Measurements from ENCODE around the gene P2RX5. TPM values are rescaled to one million over a fixed set of nuclear protein-coding genes. Genes with fewer than 3 reads are reported as not detected.

Gene P2RX5
- total RNA-seq, 1 experiment from 2014 or later = 8.8 TPM

DNA sequence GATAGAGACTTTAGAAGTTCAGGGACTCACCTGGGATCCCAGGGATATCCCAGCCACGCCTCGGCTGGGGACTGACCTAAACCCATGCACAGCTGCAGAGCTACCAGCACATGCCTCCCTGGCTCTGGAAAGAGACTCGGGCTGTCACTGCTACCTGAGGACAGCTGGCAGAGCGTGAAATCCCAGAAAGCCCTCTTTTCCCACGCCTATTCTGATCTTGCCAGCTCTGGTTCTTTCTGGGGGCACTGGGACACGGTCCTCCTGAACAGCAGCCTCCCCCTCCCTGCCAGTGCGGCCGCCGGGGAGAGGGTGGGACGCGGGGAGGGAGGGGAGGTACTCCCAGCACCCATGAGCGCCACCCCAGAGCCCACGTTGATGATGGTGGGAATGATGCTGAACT is 10.8 kb downstream of the P2RX5 start:
- Mint-ChIP-seq H3K9me3 (no peaks in the 10 kb centered on the region), H3K4me1 (0 out of 2 replicates have a peak, but pooled peaks cover 6% of the 10 kb centered on the region), H3K36me3 (no peaks in the 10 kb centered on the region), H3K27me3 (ENCODE audit: low read depth) (no peaks in the 10 kb centered on the region; the same call in none of the 2 replicates), H3K27ac (no peak overlapping the region), H3K4me3 (no peak overlapping the region)
- TF ChIP-seq ZNF512 (CRISPR knock-in tag; IDR thresholded peaks at IDR 0.05; ENCODE audit: borderline replicate concordance) = no peak
- TF ChIP-seq, protein P1, sequence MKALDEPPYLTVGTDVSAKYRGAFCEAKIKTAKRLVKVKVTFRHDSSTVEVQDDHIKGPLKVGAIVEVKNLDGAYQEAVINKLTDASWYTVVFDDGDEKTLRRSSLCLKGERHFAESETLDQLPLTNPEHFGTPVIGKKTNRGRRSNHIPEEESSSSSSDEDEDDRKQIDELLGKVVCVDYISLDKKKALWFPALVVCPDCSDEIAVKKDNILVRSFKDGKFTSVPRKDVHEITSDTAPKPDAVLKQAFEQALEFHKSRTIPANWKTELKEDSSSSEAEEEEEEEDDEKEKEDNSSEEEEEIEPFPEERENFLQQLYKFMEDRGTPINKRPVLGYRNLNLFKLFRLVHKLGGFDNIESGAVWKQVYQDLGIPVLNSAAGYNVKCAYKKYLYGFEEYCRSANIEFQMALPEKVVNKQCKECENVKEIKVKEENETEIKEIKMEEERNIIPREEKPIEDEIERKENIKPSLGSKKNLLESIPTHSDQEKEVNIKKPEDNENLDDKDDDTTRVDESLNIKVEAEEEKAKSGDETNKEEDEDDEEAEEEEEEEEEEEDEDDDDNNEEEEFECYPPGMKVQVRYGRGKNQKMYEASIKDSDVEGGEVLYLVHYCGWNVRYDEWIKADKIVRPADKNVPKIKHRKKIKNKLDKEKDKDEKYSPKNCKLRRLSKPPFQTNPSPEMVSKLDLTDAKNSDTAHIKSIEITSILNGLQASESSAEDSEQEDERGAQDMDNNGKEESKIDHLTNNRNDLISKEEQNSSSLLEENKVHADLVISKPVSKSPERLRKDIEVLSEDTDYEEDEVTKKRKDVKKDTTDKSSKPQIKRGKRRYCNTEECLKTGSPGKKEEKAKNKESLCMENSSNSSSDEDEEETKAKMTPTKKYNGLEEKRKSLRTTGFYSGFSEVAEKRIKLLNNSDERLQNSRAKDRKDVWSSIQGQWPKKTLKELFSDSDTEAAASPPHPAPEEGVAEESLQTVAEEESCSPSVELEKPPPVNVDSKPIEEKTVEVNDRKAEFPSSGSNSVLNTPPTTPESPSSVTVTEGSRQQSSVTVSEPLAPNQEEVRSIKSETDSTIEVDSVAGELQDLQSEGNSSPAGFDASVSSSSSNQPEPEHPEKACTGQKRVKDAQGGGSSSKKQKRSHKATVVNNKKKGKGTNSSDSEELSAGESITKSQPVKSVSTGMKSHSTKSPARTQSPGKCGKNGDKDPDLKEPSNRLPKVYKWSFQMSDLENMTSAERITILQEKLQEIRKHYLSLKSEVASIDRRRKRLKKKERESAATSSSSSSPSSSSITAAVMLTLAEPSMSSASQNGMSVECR (CRISPR knock-in tag; IDR thresholded peaks at IDR 0.05; ENCODE audit: borderline replicate concordance) = no peak
- TF ChIP-seq, protein P2, sequence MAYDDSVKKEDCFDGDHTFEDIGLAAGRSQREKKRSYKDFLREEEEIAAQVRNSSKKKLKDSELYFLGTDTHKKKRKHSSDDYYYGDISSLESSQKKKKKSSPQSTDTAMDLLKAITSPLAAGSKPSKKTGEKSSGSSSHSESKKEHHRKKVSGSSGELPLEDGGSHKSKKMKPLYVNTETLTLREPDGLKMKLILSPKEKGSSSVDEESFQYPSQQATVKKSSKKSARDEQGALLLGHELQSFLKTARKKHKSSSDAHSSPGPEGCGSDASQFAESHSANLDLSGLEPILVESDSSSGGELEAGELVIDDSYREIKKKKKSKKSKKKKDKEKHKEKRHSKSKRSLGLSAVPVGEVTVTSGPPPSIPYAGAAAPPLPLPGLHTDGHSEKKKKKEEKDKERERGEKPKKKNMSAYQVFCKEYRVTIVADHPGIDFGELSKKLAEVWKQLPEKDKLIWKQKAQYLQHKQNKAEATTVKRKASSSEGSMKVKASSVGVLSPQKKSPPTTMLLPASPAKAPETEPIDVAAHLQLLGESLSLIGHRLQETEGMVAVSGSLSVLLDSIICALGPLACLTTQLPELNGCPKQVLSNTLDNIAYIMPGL (CRISPR knock-in tag; IDR thresholded peaks at IDR 0.05) = no peak
- TF ChIP-seq AFF4 (CRISPR knock-in tag; IDR thresholded peaks at IDR 0.05; ENCODE audit: borderline replicate concordance) = no peak
- TF ChIP-seq TP53 (CRISPR knock-in tag; IDR thresholded peaks at IDR 0.05) = no peak
- TF ChIP-seq NFYB (CRISPR knock-in tag; conservative IDR thresholded peaks at IDR 0.05; ENCODE audit: low read depth) = no peak
- TF ChIP-seq NFATC4 (CRISPR knock-in tag; IDR thresholded peaks at IDR 0.05) = no peak
- no peak for TF ChIP-seq CDX4 (CRISPR knock-in tag; IDR thresholded peaks at IDR 0.05; ENCODE audit: borderline replicate concordance)
- TF ChIP-seq, protein P3, sequence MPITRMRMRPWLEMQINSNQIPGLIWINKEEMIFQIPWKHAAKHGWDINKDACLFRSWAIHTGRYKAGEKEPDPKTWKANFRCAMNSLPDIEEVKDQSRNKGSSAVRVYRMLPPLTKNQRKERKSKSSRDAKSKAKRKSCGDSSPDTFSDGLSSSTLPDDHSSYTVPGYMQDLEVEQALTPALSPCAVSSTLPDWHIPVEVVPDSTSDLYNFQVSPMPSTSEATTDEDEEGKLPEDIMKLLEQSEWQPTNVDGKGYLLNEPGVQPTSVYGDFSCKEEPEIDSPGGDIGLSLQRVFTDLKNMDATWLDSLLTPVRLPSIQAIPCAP (CRISPR knock-in tag; IDR thresholded peaks at IDR 0.05) = no peak
- no peak for TF ChIP-seq CREM (CRISPR knock-in tag; IDR thresholded peaks at IDR 0.05)
- TF ChIP-seq, protein P4, sequence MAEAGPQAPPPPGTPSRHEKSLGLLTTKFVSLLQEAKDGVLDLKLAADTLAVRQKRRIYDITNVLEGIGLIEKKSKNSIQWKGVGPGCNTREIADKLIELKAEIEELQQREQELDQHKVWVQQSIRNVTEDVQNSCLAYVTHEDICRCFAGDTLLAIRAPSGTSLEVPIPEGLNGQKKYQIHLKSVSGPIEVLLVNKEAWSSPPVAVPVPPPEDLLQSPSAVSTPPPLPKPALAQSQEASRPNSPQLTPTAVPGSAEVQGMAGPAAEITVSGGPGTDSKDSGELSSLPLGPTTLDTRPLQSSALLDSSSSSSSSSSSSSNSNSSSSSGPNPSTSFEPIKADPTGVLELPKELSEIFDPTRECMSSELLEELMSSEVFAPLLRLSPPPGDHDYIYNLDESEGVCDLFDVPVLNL (CRISPR knock-in tag; IDR thresholded peaks at IDR 0.05; ENCODE audit: borderline replicate concordance, low read depth) = no peak
- TF ChIP-seq, protein P5, sequence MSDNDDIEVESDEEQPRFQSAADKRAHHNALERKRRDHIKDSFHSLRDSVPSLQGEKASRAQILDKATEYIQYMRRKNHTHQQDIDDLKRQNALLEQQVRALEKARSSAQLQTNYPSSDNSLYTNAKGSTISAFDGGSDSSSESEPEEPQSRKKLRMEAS (CRISPR knock-in tag; IDR thresholded peaks at IDR 0.05) = no peak
- TF ChIP-seq ZNF396 (CRISPR knock-in tag; IDR thresholded peaks at IDR 0.05; ENCODE audit: borderline replicate concordance) = no peak
- TF ChIP-seq, protein P6, sequence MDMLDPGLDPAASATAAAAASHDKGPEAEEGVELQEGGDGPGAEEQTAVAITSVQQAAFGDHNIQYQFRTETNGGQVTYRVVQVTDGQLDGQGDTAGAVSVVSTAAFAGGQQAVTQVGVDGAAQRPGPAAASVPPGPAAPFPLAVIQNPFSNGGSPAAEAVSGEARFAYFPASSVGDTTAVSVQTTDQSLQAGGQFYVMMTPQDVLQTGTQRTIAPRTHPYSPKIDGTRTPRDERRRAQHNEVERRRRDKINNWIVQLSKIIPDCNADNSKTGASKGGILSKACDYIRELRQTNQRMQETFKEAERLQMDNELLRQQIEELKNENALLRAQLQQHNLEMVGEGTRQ (CRISPR knock-in tag; IDR thresholded peaks at IDR 0.05) = no peak
- TF ChIP-seq FOXP4 (CRISPR knock-in tag; IDR thresholded peaks at IDR 0.05) = no peak
- TF ChIP-seq USF1 (CRISPR knock-in tag; IDR thresholded peaks at IDR 0.05) = no peak
- no peak for DNase-seq (ENCODE audit: low spot score)
- CTCF ChIA-PET = no interaction called here
- ATAC-seq = no peak
- POLR2A ChIA-PET = no interaction called here

Measured in WTC11 (cell line).